ENCODE measurements around the gene CTSO. TPM values are rescaled to one million over a fixed set of nuclear protein-coding genes. Genes with fewer than 3 reads are reported as not detected.
A peak's percentile ranks its signal among the peaks of the same experiment; 100 is the strongest.

Gene CTSO
- 32.6 TPM for polyA plus RNA-seq

- peaks cover 1% of the 10 kb centered on the region for H3K27me3 Mint-ChIP-seq
- H3K9me3 Mint-ChIP-seq = peaks cover 0 to 4% (median 0%) of the 10 kb centered on the region in 3 donors
Observed at GRCh38 chr4:155953151-155954117, at the start of gene CTSO. TSS of gene CTSO (minus strand) at chr4:155953866. CDS start at chr4:155953847, 19 bp downstream.

GRCh38 chr4:156000491-156000890 is 46.8 kb upstream of the CTSO start:
- Mint-ChIP-seq H3K4me3 (no peak overlapping the region), H3K27ac (no peak overlapping the region), H3K27me3 (no peaks in the 10 kb centered on the region), H3K9me3 (peaks cover 2 to 5% (median 4%) of the 10 kb centered on the region in 3 donors), H3K4me1 (no peaks in the 10 kb centered on the region), H3K36me3 (no peaks in the 10 kb centered on the region)

More at GRCh38 chr4:155953151-155954117, at the start of gene CTSO:
- Mint-ChIP-seq H3K36me3 (peaks cover 2% of the 10 kb centered on the region), H3K4me1 (peaks cover 10 to 18% (median 17%) of the 10 kb centered on the region in 3 donors), H3K27ac (peak within 1 kb of the TSS; percentile 96 to 99 (median 98)), H3K4me3 (peak within 1 kb of the TSS; percentile 98 to 99 (median 99))

- Mint-ChIP-seq H3K4me3 (no peak overlapping the region), H3K9me3 (peaks cover 2 to 5% (median 4%) of the 10 kb centered on the region in 3 donors), H3K36me3 (no peaks in the 10 kb centered on the region), H3K27ac (no peak overlapping the region), H3K4me1 (no peaks in the 10 kb centered on the region), H3K27me3 (no peaks in the 10 kb centered on the region)
Observed at GRCh38 chr4:155999725-156000124, 46.1 kb upstream of the CTSO start.

GRCh38 chr4:155995069-155995468 is 41.4 kb upstream of the CTSO start:
- Mint-ChIP-seq H3K9me3 (peaks cover 0 to 2% (median 0%) of the 10 kb centered on the region in 3 donors), H3K4me1 (no peaks in the 10 kb centered on the region), H3K27ac (no peak overlapping the region), H3K36me3 (no peaks in the 10 kb centered on the region), H3K27me3 (no peaks in the 10 kb centered on the region), H3K4me3 (no peak overlapping the region)

- no peak overlapping the region for H3K4me3 Mint-ChIP-seq
- no peaks in the 10 kb centered on the region for H3K4me1 Mint-ChIP-seq
- no peak overlapping the region for H3K27ac Mint-ChIP-seq
Observed at GRCh38 chr4:155984106-155984797, 30.6 kb upstream of the CTSO start.

GRCh38 chr4:155982736-155983385 is 29.2 kb upstream of the CTSO start:
- H3K4me3 Mint-ChIP-seq = no peak overlapping the region
- H3K27ac Mint-ChIP-seq = no peak overlapping the region
- no peaks in the 10 kb centered on the region for H3K4me1 Mint-ChIP-seq
- H3K9me3 Mint-ChIP-seq = peaks cover 4 to 10% (median 9%) of the 10 kb centered on the region in 3 donors
- H3K27me3 Mint-ChIP-seq = no peaks in the 10 kb centered on the region
- H3K36me3 Mint-ChIP-seq = peaks cover 4% of the 10 kb centered on the region

More at GRCh38 chr4:155984106-155984797, 30.6 kb upstream of the CTSO start:
- H3K9me3 Mint-ChIP-seq = peaks cover 1 to 5% (median 2%) of the 10 kb centered on the region in 3 donors
- no peaks in the 10 kb centered on the region for H3K27me3 Mint-ChIP-seq
- H3K36me3 Mint-ChIP-seq = peaks cover 1% of the 10 kb centered on the region

GRCh38 chr4:155978810-155979209 is 25.1 kb upstream of the CTSO start:
- H3K27me3 Mint-ChIP-seq = peaks cover 1% of the 10 kb centered on the region
- H3K36me3 Mint-ChIP-seq = peaks cover 4% of the 10 kb centered on the region
- H3K4me3 Mint-ChIP-seq = no peak overlapping the region
- no peaks in the 10 kb centered on the region for H3K4me1 Mint-ChIP-seq
- no peak overlapping the region for H3K27ac Mint-ChIP-seq
- H3K9me3 Mint-ChIP-seq = peaks cover 6 to 13% (median 9%) of the 10 kb centered on the region in 3 donors

GRCh38 chr4:155975511-155975910 is 21.8 kb upstream of the CTSO start:
- Mint-ChIP-seq H3K36me3 (peaks cover 4% of the 10 kb centered on the region), H3K4me1 (no peaks in the 10 kb centered on the region), H3K27ac (no peak overlapping the region), H3K4me3 (no peak overlapping the region), H3K9me3 (peaks cover 5 to 13% (median 9%) of the 10 kb centered on the region in 3 donors), H3K27me3 (peaks cover 1% of the 10 kb centered on the region)

- Mint-ChIP-seq H3K4me1 (no peaks in the 10 kb centered on the region), H3K36me3 (peaks cover 4% of the 10 kb centered on the region), H3K27me3 (peaks cover 1% of the 10 kb centered on the region), H3K9me3 (peaks cover 5 to 13% (median 9%) of the 10 kb centered on the region in 3 donors), H3K27ac (no peak overlapping the region), H3K4me3 (no peak overlapping the region)
Observed at GRCh38 chr4:155974996-155975395, 21.3 kb upstream of the CTSO start.

GRCh38 chr4:155974476-155974749 is 20.7 kb upstream of the CTSO start:
- Mint-ChIP-seq H3K4me3 (no peak overlapping the region), H3K27me3 (peaks cover 1% of the 10 kb centered on the region), H3K27ac (no peak overlapping the region), H3K36me3 (peaks cover 4% of the 10 kb centered on the region), H3K9me3 (peaks cover 5 to 9% (median 7%) of the 10 kb centered on the region in 3 donors), H3K4me1 (no peaks in the 10 kb centered on the region)

- H3K36me3 Mint-ChIP-seq = no peaks in the 10 kb centered on the region
- H3K27me3 Mint-ChIP-seq = peaks cover 1% of the 10 kb centered on the region
- H3K4me1 Mint-ChIP-seq = no peaks in the 10 kb centered on the region
- no peak overlapping the region for H3K27ac Mint-ChIP-seq
- no peak overlapping the region for H3K4me3 Mint-ChIP-seq
- peaks cover 2 to 3% (median 3%) of the 10 kb centered on the region in 3 donors for H3K9me3 Mint-ChIP-seq
Observed at GRCh38 chr4:155973639-155974475, 20.2 kb upstream of the CTSO start.

GRCh38 chr4:155972098-155972497 is 18.4 kb upstream of the CTSO start:
- Mint-ChIP-seq H3K27ac (no peak overlapping the region), H3K9me3 (peaks cover 0 to 6% (median 2%) of the 10 kb centered on the region in 3 donors), H3K4me1 (peaks cover 0 to 1% (median 0%) of the 10 kb centered on the region in 3 donors), H3K36me3 (no peaks in the 10 kb centered on the region), H3K4me3 (no peak overlapping the region), H3K27me3 (peaks cover 3% of the 10 kb centered on the region)

GRCh38 chr4:155966731-155967395 is 13.2 kb upstream of the CTSO start:
- H3K4me1 Mint-ChIP-seq = peaks cover 0 to 1% (median 1%) of the 10 kb centered on the region in 3 donors
- H3K36me3 Mint-ChIP-seq = no peaks in the 10 kb centered on the region
- no peak overlapping the region for H3K4me3 Mint-ChIP-seq
- peaks cover 0 to 6% (median 0%) of the 10 kb centered on the region in 3 donors for H3K9me3 Mint-ChIP-seq
- H3K27ac Mint-ChIP-seq = no peak overlapping the region
- H3K27me3 Mint-ChIP-seq = peaks cover 2% of the 10 kb centered on the region

GRCh38 chr4:155966171-155966570 is 12.5 kb upstream of the CTSO start:
- Mint-ChIP-seq H3K36me3 (no peaks in the 10 kb centered on the region), H3K4me1 (peaks cover 0 to 1% (median 1%) of the 10 kb centered on the region in 3 donors), H3K4me3 (no peak overlapping the region), H3K27ac (no peak overlapping the region), H3K9me3 (peaks cover 0 to 6% (median 0%) of the 10 kb centered on the region in 3 donors), H3K27me3 (peaks cover 2% of the 10 kb centered on the region)

Measured in IgD-negative memory B cell (primary cell).